ENCODE results near the gene FBP2.
"Not testable (repeated sequence)": the region's sequence is repeated elsewhere in the genome, so short reads cannot be mapped to it uniquely, and the experiment has no call there.

DNA sequence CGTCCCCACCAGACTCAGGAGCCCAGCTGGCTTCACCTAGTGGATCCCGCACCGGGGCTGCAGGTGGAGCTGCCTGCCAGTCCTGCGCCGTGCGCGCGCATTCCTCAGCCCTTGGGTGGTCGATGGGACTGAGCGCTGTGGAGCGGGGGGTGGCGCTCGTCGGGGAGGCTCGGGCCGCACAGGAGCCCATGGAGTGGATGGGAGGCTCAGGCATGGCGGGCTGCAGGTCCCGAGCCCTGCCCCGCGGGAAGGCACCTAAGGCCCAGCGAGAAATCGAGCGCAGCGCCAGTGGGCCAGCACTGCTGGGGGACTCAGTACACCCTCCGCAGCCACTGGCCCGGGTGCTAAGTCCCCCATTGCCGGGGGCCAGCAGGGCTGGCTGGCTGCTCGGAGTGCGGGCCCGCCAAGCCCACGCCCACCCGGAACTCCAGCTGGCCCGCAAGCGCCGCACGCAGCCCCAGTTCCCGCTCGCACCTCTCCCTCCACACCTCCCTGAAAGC is 2.5 kb downstream of the FBP2 start:
- TF ChIP-seq, protein P1, sequence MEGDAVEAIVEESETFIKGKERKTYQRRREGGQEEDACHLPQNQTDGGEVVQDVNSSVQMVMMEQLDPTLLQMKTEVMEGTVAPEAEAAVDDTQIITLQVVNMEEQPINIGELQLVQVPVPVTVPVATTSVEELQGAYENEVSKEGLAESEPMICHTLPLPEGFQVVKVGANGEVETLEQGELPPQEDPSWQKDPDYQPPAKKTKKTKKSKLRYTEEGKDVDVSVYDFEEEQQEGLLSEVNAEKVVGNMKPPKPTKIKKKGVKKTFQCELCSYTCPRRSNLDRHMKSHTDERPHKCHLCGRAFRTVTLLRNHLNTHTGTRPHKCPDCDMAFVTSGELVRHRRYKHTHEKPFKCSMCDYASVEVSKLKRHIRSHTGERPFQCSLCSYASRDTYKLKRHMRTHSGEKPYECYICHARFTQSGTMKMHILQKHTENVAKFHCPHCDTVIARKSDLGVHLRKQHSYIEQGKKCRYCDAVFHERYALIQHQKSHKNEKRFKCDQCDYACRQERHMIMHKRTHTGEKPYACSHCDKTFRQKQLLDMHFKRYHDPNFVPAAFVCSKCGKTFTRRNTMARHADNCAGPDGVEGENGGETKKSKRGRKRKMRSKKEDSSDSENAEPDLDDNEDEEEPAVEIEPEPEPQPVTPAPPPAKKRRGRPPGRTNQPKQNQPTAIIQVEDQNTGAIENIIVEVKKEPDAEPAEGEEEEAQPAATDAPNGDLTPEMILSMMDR (IDR thresholded peaks at IDR 0.05) = not testable (repeated sequence)
- not testable (repeated sequence) for TF ChIP-seq TEAD4 (CRISPR knock-in tag; IDR thresholded peaks at IDR 0.05); ELF4 (CRISPR knock-in tag; IDR thresholded peaks at IDR 0.05; ENCODE audit: low read depth); ZNF232 (CRISPR knock-in tag; IDR thresholded peaks at IDR 0.05); ZNF121 (CRISPR knock-in tag; IDR thresholded peaks at IDR 0.05); NR2C2 (CRISPR knock-in tag; IDR thresholded peaks at IDR 0.05); JAZF1 (CRISPR knock-in tag; IDR thresholded peaks at IDR 0.05); ESRRA (CRISPR knock-in tag; IDR thresholded peaks at IDR 0.05; ENCODE audit: borderline replicate concordance); CREB1 (CRISPR knock-in tag; IDR thresholded peaks at IDR 0.05); NFYB (CRISPR knock-in tag; conservative IDR thresholded peaks at IDR 0.05; ENCODE audit: low read depth)
- TF ChIP-seq, protein P2, sequence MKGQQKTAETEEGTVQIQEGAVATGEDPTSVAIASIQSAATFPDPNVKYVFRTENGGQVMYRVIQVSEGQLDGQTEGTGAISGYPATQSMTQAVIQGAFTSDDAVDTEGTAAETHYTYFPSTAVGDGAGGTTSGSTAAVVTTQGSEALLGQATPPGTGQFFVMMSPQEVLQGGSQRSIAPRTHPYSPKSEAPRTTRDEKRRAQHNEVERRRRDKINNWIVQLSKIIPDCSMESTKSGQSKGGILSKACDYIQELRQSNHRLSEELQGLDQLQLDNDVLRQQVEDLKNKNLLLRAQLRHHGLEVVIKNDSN (CRISPR knock-in tag; IDR thresholded peaks at IDR 0.05) = not testable (repeated sequence)
- TF ChIP-seq, protein P3, sequence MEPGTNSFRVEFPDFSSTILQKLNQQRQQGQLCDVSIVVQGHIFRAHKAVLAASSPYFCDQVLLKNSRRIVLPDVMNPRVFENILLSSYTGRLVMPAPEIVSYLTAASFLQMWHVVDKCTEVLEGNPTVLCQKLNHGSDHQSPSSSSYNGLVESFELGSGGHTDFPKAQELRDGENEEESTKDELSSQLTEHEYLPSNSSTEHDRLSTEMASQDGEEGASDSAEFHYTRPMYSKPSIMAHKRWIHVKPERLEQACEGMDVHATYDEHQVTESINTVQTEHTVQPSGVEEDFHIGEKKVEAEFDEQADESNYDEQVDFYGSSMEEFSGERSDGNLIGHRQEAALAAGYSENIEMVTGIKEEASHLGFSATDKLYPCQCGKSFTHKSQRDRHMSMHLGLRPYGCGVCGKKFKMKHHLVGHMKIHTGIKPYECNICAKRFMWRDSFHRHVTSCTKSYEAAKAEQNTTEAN (CRISPR knock-in tag; IDR thresholded peaks at IDR 0.05) = not testable (repeated sequence)
- TF ChIP-seq, protein P4, sequence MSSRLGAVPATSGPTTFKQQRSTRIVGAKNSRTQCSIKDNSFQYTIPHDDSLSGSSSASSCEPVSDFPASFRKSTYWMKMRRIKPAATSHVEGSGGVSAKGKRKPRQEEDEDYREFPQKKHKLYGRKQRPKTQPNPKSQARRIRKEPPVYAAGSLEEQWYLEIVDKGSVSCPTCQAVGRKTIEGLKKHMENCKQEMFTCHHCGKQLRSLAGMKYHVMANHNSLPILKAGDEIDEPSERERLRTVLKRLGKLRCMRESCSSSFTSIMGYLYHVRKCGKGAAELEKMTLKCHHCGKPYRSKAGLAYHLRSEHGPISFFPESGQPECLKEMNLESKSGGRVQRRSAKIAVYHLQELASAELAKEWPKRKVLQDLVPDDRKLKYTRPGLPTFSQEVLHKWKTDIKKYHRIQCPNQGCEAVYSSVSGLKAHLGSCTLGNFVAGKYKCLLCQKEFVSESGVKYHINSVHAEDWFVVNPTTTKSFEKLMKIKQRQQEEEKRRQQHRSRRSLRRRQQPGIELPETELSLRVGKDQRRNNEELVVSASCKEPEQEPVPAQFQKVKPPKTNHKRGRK (CRISPR knock-in tag; IDR thresholded peaks at IDR 0.05; ENCODE audit: borderline replicate concordance) = not testable (repeated sequence)

Data from WTC11 (cell line).